ENCODE data around the gene KLHDC9. TPM values are rescaled to one million over a fixed set of nuclear protein-coding genes. Genes with fewer than 3 reads are reported as not detected.

KLHDC9 gene
- polyA plus RNA-seq, 1 experiment: 5.8 TPM

DNA sequence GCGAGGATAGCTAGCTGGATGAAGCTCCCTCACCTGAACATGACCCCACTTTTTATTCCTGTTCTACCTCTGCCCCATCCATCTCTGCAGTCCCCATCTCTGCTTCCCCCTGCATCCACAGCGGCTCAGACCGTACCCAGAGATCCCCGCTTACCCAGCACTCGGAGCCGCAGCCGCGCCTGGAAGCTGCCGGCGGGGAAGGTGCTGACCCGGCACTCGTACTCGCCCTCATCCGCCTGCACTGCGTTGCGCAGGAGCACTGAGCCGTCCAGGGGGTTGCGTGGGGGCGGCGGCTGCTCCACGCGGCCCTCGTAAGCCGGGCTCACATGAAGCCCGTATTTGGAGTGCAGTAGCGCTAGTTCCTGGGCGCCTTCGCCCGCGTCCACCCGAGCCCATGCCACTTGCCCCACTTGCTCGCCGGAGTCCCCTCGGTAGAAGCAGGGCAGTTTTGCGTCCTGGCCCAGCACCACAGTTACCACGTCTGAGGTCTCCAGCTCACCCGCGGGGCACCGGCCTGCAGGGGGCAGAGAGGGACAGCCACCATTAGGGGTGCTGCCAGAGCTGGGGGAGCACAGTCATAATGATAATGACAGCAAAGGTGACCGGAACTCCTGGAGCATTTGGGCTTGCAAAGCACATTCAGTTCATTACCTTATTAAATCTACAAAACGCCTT lies 18.6 kb upstream of the KLHDC9 start:
- no peak for TF ChIP-seq CTCF (IDR thresholded peaks at IDR 0.05; ENCODE audit: insufficient read depth, low read depth, low read length)
- Histone ChIP-seq H3K36me3 (ENCODE audit: control insufficient read depth, insufficient read depth, low read length) (no peaks in the 10 kb centered on the region), H3K4me3 (ENCODE audit: low read depth, low read length) (no peak overlapping the region), H3K27me3 (ENCODE audit: control insufficient read depth, insufficient read depth, low read length) (no peaks in the 10 kb centered on the region)
- CTCF ChIA-PET: interaction anchor here (0.7 to 12.3 kb wide), 4 partner anchors 10 to 89 kb away, joined by 3 to 132 read pairs (median 5); partner anchors contain the start of genes ARHGAP30 and KLHDC9
- no peak for DNase-seq (ENCODE audit: low read depth)
- POLR2A ChIA-PET: no interaction called here

GRCh38 chr1:161080441-161081405 lies 17.4 kb upstream of the KLHDC9 start:
- no peak for TF ChIP-seq CTCF (IDR thresholded peaks at IDR 0.05; ENCODE audit: insufficient read depth, low read depth, low read length)
- ChIA-PET CTCF (interaction anchor here (0.7 to 12.3 kb wide), 4 partner anchors 9 to 90 kb away, joined by 3 to 132 read pairs (median 4); partner anchors contain the start of gene KLHDC9), POLR2A (interaction anchor here (0.5 kb wide), 1 partner anchor 121 kb away, joined by 4 read pairs; no protein-coding TSS in a partner anchor)
- Histone ChIP-seq H3K36me3 (ENCODE audit: control insufficient read depth, insufficient read depth, low read length) (no peaks in the 10 kb centered on the region), H3K27me3 (ENCODE audit: control insufficient read depth, insufficient read depth, low read length) (no peaks in the 10 kb centered on the region), H3K4me3 (ENCODE audit: low read depth, low read length) (no peak overlapping the region)
- no peak for DNase-seq (ENCODE audit: low read depth)

GRCh38 chr1:161081519-161081918 lies 16.6 kb upstream of the KLHDC9 start:
- ChIA-PET CTCF (interaction anchor here (0.9 to 12.3 kb wide), 2 partner anchors 10 to 15 kb away, joined by 5 to 132 read pairs; partner anchors contain the start of gene KLHDC9), POLR2A (interaction anchor here (0.5 kb wide), 1 partner anchor 120 kb away, joined by 4 read pairs; no protein-coding TSS in a partner anchor)
- no peaks in the 10 kb centered on the region for H3K27me3 ChIP-seq (ENCODE audit: control insufficient read depth, insufficient read depth, low read length)
- H3K36me3 ChIP-seq (ENCODE audit: control insufficient read depth, insufficient read depth, low read length): no peaks in the 10 kb centered on the region
- no peak for DNase-seq (ENCODE audit: low read depth)
- no peak overlapping the region for H3K4me3 ChIP-seq (ENCODE audit: low read depth, low read length)
- TF ChIP-seq CTCF (IDR thresholded peaks at IDR 0.05; ENCODE audit: insufficient read depth, low read depth, low read length): no peak

DNA sequence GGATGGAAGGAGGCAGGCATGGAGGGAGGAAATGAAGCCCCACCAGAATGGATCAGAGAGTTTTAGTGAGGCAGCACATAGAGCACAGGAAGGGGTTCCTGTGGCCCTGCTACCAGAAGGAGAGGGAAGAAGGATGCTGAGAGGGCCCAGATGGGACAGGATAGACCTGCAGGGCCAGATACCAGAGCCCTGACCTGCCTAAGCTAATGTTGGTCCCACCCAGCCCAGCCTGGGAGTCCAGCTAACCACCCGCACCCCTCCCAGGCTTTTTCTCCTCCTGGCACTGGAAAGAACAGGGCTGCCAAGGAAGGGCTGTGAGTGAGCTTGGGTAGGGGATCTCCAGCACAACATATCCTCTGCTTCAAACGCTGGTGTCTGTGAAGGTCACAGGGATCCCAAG lies 15.7 kb upstream of the KLHDC9 start:
- H3K27me3 ChIP-seq (ENCODE audit: control insufficient read depth, insufficient read depth, low read length): no peaks in the 10 kb centered on the region
- H3K36me3 ChIP-seq (ENCODE audit: control insufficient read depth, insufficient read depth, low read length): no peaks in the 10 kb centered on the region
- DNase-seq (ENCODE audit: low read depth): no peak
- POLR2A ChIA-PET: no interaction called here
- TF ChIP-seq CTCF (IDR thresholded peaks at IDR 0.05; ENCODE audit: insufficient read depth, low read depth, low read length): no peak
- H3K4me3 ChIP-seq (ENCODE audit: low read depth, low read length): no peak overlapping the region
- CTCF ChIA-PET: interaction anchor here (7.5 kb wide), 1 partner anchor 14 kb away, joined by 80 read pairs; the partner anchor contains the start of gene KLHDC9
